ENCODE results near the gene MED1.

Gene MED1

DNA sequence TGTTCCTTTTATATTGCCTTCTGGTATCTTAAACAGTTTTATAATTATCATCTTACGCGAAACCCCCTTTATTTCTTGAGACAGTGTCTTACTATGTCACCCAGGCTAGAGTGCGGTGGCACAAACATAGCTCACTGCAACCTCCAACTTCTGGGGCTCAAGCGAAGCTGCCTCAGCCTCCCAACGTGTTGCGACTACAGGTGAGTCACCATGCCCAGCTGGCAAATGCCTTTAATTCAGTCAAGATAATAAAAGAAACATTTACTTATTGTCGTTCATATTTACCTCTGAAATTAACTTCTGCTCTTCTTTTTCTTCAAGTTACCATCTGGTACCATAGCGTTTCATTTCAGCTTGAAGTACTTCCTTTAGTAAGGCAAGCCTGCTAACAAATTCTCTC lies 93.6 kb downstream of the MED1 start:
- no peak overlapping the region for H3K4me3 ChIP-seq (ENCODE audit: low read depth, low read length)
- TF ChIP-seq, protein P1, sequence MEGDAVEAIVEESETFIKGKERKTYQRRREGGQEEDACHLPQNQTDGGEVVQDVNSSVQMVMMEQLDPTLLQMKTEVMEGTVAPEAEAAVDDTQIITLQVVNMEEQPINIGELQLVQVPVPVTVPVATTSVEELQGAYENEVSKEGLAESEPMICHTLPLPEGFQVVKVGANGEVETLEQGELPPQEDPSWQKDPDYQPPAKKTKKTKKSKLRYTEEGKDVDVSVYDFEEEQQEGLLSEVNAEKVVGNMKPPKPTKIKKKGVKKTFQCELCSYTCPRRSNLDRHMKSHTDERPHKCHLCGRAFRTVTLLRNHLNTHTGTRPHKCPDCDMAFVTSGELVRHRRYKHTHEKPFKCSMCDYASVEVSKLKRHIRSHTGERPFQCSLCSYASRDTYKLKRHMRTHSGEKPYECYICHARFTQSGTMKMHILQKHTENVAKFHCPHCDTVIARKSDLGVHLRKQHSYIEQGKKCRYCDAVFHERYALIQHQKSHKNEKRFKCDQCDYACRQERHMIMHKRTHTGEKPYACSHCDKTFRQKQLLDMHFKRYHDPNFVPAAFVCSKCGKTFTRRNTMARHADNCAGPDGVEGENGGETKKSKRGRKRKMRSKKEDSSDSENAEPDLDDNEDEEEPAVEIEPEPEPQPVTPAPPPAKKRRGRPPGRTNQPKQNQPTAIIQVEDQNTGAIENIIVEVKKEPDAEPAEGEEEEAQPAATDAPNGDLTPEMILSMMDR (conservative IDR thresholded peaks at IDR 0.05; ENCODE audit: low read depth, low read length), result no peak
- no peak for DNase-seq (ENCODE audit: low read depth)
